ENCODE data around the gene SPATA25.

SPATA25 gene

DNA sequence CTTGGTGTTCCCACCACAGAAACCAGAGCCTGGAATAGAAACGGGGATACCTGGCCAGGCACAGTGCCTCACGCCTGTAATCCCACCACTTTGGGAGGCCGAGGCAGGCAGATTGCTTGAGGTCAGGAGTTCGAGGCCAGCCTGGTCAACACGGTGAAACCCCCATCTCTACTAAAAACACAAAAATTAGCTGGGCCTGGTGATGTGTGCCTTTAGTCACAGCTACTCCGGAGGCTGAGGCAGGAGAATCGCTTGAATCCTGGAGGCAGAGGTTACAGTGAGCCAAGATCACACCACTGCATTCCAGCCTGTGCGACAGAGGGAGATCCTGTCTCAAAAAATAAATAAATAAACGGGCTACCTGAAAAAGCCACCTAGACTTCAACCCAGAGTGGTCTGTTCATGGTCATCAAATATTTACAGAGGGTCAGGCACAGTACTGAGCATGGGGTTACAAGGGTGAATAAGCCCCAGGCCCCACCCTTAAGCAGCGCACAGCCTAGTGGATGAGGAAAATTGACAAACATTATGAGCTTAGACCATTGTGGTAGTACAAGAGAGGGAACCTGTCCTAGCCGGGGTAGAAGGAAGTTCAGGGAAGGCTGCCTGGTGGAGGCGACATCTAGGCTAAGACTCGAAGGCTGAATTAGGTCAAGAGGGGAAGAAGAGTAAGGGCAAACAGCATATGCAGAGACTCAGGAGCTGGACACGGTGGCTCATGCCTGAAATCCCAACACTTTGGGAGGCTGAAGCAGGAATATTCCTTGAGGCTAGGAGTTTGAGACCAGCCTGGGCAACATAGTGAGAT, 39.9 kb upstream of the SPATA25 start:
- TF ChIP-seq, protein P1, sequence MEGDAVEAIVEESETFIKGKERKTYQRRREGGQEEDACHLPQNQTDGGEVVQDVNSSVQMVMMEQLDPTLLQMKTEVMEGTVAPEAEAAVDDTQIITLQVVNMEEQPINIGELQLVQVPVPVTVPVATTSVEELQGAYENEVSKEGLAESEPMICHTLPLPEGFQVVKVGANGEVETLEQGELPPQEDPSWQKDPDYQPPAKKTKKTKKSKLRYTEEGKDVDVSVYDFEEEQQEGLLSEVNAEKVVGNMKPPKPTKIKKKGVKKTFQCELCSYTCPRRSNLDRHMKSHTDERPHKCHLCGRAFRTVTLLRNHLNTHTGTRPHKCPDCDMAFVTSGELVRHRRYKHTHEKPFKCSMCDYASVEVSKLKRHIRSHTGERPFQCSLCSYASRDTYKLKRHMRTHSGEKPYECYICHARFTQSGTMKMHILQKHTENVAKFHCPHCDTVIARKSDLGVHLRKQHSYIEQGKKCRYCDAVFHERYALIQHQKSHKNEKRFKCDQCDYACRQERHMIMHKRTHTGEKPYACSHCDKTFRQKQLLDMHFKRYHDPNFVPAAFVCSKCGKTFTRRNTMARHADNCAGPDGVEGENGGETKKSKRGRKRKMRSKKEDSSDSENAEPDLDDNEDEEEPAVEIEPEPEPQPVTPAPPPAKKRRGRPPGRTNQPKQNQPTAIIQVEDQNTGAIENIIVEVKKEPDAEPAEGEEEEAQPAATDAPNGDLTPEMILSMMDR (IDR thresholded peaks at IDR 0.05; ENCODE audit: low read depth, low read length), result no peak

GRCh38 chr20:45926731-45927070, 39.3 kb upstream of the SPATA25 start:
- no peak for DNase-seq (ENCODE audit: low read depth, low spot score)
- no peak overlapping the region for H3K4me3 ChIP-seq (ENCODE audit: low read depth, low read length)
- in situ Hi-C loops (cut with HindIII; ENCODE audit: low sequenced_read_pairs), result no loop called here
- TF ChIP-seq, protein P1 (IDR thresholded peaks at IDR 0.05; ENCODE audit: low read depth, low read length), result no peak

More for the DNA sequence above, 39.9 kb upstream of the SPATA25 start:
- no peak overlapping the region for H3K4me3 ChIP-seq (ENCODE audit: low read depth, low read length)
- DNase-seq (ENCODE audit: low read depth, low spot score), result no peak
- in situ Hi-C loops (cut with HindIII; ENCODE audit: low sequenced_read_pairs), result no loop called here

DNA sequence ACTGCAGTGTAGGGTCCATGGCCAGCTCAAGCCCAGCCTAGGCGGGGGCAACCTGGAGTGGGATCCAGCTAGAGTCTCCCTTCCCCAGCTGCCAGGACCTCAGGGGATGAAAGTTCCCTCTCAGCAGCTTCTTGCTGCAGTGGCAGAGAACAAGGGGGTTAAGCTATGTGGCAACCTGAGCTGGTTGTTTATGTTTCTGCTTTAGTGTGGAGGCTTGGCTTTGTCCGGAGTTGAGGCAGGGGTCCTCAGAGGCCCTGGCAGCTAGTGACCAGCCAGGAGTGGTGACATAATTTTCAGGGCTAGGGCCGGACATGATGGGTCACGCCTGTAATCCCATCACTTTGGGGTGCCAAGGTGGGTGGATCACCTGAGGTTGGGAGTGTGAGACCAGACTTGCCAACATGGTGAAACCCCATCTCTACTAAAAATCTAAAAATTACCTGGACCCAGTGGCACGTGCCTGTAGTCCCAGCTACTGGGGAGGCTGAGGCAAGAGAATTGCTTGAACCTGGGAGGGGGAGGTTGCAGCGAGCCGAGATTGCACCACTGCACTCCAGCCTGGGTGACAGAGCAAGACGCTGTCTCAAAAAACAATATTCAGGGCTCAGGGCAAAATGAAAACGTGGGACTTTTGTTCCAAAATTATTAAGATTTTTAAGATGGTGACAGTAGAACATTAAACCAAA, 38.5 kb upstream of the SPATA25 start:
- TF ChIP-seq, protein P1 (IDR thresholded peaks at IDR 0.05; ENCODE audit: low read depth, low read length), result no peak
- in situ Hi-C loops (cut with HindIII; ENCODE audit: low sequenced_read_pairs), result no loop called here

DNA sequence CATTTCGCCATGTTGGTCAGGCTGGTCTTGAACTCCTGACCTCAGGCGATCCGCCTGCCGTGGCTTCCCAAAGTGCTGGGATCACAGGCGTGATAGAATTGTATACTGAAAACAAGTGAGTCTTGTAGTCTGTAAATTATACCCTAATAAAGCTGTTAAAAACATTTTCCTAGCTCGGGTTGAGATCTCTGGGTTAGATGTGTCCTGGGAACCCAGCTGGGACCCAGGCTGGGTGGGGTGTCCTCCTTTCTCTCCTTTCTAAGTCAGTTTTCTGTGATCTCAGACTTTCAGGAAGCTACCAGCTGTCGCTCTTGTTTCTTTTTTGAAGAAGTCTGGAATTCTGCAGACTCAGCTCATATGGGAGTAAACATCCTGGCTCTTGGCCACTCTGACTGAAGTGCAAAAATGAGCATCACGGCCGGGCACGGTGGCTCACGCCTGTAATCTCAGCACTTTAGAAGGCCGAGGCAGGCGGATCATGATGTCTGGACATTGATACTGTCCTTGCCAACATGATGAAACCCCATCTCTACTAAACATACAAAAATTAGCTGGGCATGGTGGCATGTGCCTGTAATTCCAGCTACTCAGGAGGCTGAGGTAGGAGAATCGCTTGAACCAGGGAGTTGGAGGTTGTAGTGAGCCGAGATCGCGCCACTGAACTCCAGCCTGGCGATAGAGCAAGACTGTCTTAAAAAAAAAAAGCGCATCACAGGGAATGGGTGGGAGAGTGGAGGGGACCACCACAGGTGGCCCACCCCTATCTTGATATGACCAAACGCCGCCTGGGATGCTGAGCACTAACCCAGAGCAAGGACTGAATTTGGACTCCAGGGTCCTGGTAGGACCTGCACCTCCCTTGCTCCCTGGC, 37.2 kb upstream of the SPATA25 start:
- in situ Hi-C loops (cut with HindIII; ENCODE audit: low sequenced_read_pairs), result no loop called here
- H3K4me3 ChIP-seq (ENCODE audit: low read depth, low read length), result no peak overlapping the region
- peak; percentile 64 for DNase-seq (ENCODE audit: low read depth, low spot score)
- TF ChIP-seq, protein P1 (IDR thresholded peaks at IDR 0.05; ENCODE audit: low read depth, low read length), result no peak

More for the DNA sequence above, 38.5 kb upstream of the SPATA25 start:
- no peak overlapping the region for H3K4me3 ChIP-seq (ENCODE audit: low read depth, low read length)
- no peak for DNase-seq (ENCODE audit: low read depth, low spot score)

DNA sequence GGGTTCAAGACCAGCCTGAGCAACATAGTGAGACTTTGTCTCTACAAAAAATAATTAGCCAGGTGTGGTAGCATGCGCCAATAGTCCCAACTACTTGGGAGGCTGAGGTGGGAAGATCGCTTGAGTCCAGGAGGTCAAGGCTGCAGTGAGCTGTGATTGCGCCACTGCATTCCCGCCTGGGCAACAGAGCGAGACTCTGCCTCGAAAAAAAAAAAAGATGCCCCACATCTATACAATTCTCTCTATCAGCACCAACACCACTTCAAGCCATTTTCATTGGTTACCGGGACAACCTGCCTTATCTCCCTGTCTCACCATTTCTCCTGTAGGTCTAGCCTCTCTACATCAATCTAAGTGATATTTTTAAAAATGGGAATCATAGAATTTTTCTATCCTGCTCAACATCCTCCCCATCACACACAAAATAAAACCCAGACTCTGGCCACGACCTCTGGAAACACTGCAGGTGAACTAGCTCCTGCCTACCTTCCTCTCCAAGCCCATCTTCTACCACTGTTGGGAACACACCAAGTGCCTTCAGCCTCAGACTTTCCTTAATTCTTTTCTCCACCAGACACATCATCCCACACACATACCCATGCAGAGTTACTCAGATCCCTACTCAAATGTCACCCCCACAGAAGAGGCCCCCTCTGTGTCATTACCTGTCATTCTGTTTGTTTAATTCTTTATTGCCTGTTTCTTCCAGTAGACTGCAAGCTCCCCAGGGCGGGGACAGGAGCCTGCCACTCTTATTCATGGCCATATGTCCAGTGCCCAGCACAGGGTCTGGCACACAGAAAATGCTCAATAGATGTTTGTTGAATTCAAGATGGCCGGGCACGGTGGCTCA, 34.1 kb upstream of the SPATA25 start:
- H3K4me3 ChIP-seq (ENCODE audit: low read depth, low read length), result no peak overlapping the region
- in situ Hi-C loops (cut with HindIII; ENCODE audit: low sequenced_read_pairs), result no loop called here
- TF ChIP-seq, protein P1 (IDR thresholded peaks at IDR 0.05; ENCODE audit: low read depth, low read length), result no peak
- DNase-seq (ENCODE audit: low read depth, low spot score), result no peak

Measured in astrocyte of the spinal cord (primary cell).